ENCODE results near the gene UBLCP1. TPM values are rescaled to one million over a fixed set of nuclear protein-coding genes. Genes with fewer than 3 reads are reported as not detected.
A peak's percentile ranks its signal among the peaks of the same experiment; 100 is the strongest.
"Not testable (repeated sequence)": the region's sequence is repeated elsewhere in the genome, so short reads cannot be mapped to it uniquely, and the experiment has no call there.

Gene UBLCP1
- total RNA-seq, 2 experiments from 2014 or later = 21.4 to 31.0 TPM

GRCh38 chr5:159262472-159262858 lies 625 bp upstream of the UBLCP1 start:
- peaks cover 28% of the 10 kb centered on the region for H3K4me1 Mint-ChIP-seq
- peaks cover 39% of the 10 kb centered on the region for H3K36me3 Mint-ChIP-seq
- ATAC-seq = peak; percentile 27
- peak overlapping the region; percentile 96 for H3K4me3 Mint-ChIP-seq
- H3K27me3 Mint-ChIP-seq = peaks cover 5% of the 10 kb centered on the region
- peak overlapping the region; percentile 99 for H3K27ac Mint-ChIP-seq
- CTCF ChIA-PET = no interaction called here
- DNase-seq = no peak
- peaks cover 3% of the 10 kb centered on the region for H3K9me3 Mint-ChIP-seq (ENCODE audit: low read depth)

DNA sequence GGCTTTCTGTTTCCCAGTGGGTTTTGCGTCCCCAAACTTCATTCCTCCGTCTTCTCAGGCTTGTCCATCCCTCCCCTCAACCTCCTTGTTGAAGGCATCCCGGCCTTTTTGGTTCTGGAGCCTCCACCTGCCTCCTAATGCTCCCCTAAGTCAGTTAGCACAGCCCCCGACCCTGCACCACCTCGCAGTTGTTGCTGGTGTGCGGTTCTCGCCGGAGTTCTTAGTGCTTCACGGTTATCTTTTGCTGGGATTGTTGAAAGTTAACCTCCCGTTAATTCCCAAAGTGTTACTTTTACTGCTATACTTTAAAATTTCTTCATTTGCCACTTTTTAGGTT lies 447 bp downstream of the UBLCP1 start:
- Mint-ChIP-seq H3K27ac (peak overlapping the region; percentile 99), H3K4me3 (peak overlapping the region; percentile 96), H3K4me1 (peaks cover 33% of the 10 kb centered on the region), H3K9me3 (ENCODE audit: low read depth) (peaks cover 7% of the 10 kb centered on the region), H3K36me3 (peaks cover 45% of the 10 kb centered on the region), H3K27me3 (peaks cover 2% of the 10 kb centered on the region)
- DNase-seq (no peak), ATAC-seq (no peak)
- CTCF ChIA-PET = interaction anchor here (1.5 kb wide), 1 partner anchor 56 kb away, joined by 3 read pairs; no protein-coding TSS in a partner anchor

- ATAC-seq; H3K27me3 Mint-ChIP-seq; H3K4me3 Mint-ChIP-seq; H3K27ac Mint-ChIP-seq; DNase-seq; H3K9me3 Mint-ChIP-seq (ENCODE audit: low read depth); CTCF ChIA-PET: not testable (repeated sequence)
- Mint-ChIP-seq H3K4me1 (peaks cover 44% of the 10 kb centered on the region), H3K36me3 (peaks cover 58% of the 10 kb centered on the region)
Observed at GRCh38 chr5:159266764-159267163, 3.7 kb downstream of the UBLCP1 start.

GRCh38 chr5:159269723-159270122 lies 6.6 kb downstream of the UBLCP1 start:
- no peak overlapping the region for H3K27ac Mint-ChIP-seq
- H3K9me3 Mint-ChIP-seq (ENCODE audit: low read depth) = peaks cover 7% of the 10 kb centered on the region
- CTCF ChIA-PET = no interaction called here
- H3K36me3 Mint-ChIP-seq = peaks cover 57% of the 10 kb centered on the region
- ATAC-seq (no peak), DNase-seq (no peak)
- no peaks in the 10 kb centered on the region for H3K27me3 Mint-ChIP-seq
- H3K4me1 Mint-ChIP-seq = peaks cover 22% of the 10 kb centered on the region
- H3K4me3 Mint-ChIP-seq = no peak overlapping the region

DNA sequence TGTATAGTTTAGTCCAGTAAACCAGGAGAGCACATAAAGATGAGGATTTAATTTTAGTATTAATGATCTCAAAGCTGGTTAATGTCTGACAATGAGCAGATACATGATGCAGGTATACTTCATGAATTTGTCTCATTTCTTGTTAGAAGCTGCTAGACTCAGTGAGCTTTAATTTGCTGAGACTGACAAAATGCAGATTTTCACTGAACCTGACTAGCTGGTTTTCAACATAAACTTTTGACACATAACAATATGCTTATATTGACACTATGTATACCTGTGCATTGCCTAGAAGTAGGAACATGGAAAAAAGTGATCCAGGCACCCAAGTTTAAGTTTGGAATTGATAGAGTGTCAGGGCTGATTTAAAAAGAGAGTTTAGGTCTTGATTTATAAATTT lies 10.8 kb downstream of the UBLCP1 start:
- H3K4me1 Mint-ChIP-seq = peaks cover 20% of the 10 kb centered on the region
- peaks cover 36% of the 10 kb centered on the region for H3K36me3 Mint-ChIP-seq
- H3K9me3 Mint-ChIP-seq (ENCODE audit: low read depth) = no peaks in the 10 kb centered on the region
- no peak overlapping the region for H3K4me3 Mint-ChIP-seq
- DNase-seq (no peak), ATAC-seq (no peak)
- no peak overlapping the region for H3K27ac Mint-ChIP-seq
- CTCF ChIA-PET = interaction anchor here (1.9 kb wide), 1 partner anchor 117 kb away, joined by 7 read pairs; no protein-coding TSS in a partner anchor
- H3K27me3 Mint-ChIP-seq = no peaks in the 10 kb centered on the region

DNA sequence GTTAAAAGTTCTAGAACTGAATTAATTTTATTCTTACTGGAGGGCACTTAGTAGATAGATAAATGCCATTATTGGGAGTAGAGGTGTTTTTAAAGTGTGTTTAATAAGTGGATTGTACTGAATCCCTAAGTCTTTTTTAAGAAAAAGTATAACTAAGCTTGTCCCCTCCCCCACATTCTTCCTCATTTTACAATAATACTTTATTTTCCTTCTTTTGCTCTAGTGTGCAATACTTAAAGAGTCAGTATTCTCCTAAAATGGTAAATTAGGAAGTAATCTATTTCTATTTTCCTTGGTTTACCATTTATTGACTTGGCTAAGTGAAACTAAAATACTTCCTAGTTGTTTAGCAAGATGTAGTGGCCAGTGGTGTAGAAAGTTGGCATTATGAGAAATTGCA lies 11.6 kb downstream of the UBLCP1 start:
- Mint-ChIP-seq H3K4me3 (no peak overlapping the region), H3K27ac (peak overlapping the region; percentile 42), H3K9me3 (ENCODE audit: low read depth) (no peaks in the 10 kb centered on the region), H3K4me1 (peaks cover 14% of the 10 kb centered on the region), H3K36me3 (peaks cover 37% of the 10 kb centered on the region), H3K27me3 (no peaks in the 10 kb centered on the region)
- no peak for ATAC-seq
- CTCF ChIA-PET = interaction anchor here (0.9 to 1.9 kb wide), 3 partner anchors 12 to 118 kb away, joined by 3 to 7 read pairs (median 3); no protein-coding TSS in a partner anchor
- no peak for DNase-seq

GRCh38 chr5:159286420-159287035 lies 23.4 kb downstream of the UBLCP1 start:
- no peaks in the 10 kb centered on the region for H3K27me3 Mint-ChIP-seq
- no peaks in the 10 kb centered on the region for H3K4me1 Mint-ChIP-seq
- H3K9me3 Mint-ChIP-seq (ENCODE audit: low read depth) = no peaks in the 10 kb centered on the region
- H3K36me3 Mint-ChIP-seq = peaks cover 4% of the 10 kb centered on the region
- no peak overlapping the region for H3K4me3 Mint-ChIP-seq
- CTCF ChIA-PET = interaction anchor here (0.8 to 1.8 kb wide), 6 partner anchors 12 to 701 kb away, joined by 3 to 12 read pairs (median 5); no protein-coding TSS in a partner anchor
- DNase-seq (no peak), ATAC-seq (no peak)
- no peak overlapping the region for H3K27ac Mint-ChIP-seq

GRCh38 chr5:159290741-159291140 lies 27.7 kb downstream of the UBLCP1 start:
- Mint-ChIP-seq H3K4me1 (no peaks in the 10 kb centered on the region), H3K27ac (no peak overlapping the region), H3K9me3 (ENCODE audit: low read depth) (no peaks in the 10 kb centered on the region), H3K4me3 (no peak overlapping the region), H3K27me3 (no peaks in the 10 kb centered on the region), H3K36me3 (no peaks in the 10 kb centered on the region)
- no peak for ATAC-seq
- CTCF ChIA-PET = interaction anchor here (0.7 to 1.8 kb wide), 3 partner anchors 16 to 696 kb away, joined by 3 to 7 read pairs (median 3); no protein-coding TSS in a partner anchor
- no peak for DNase-seq

GRCh38 chr5:159294921-159295320 lies 31.8 kb downstream of the UBLCP1 start:
- ATAC-seq (no peak), DNase-seq (no peak)
- Mint-ChIP-seq H3K9me3 (ENCODE audit: low read depth) (peaks cover 12% of the 10 kb centered on the region), H3K27ac (no peak overlapping the region), H3K27me3 (peaks cover 7% of the 10 kb centered on the region), H3K36me3 (peaks cover 2% of the 10 kb centered on the region), H3K4me1 (no peaks in the 10 kb centered on the region), H3K4me3 (no peak overlapping the region)
- CTCF ChIA-PET = no interaction called here

DNA sequence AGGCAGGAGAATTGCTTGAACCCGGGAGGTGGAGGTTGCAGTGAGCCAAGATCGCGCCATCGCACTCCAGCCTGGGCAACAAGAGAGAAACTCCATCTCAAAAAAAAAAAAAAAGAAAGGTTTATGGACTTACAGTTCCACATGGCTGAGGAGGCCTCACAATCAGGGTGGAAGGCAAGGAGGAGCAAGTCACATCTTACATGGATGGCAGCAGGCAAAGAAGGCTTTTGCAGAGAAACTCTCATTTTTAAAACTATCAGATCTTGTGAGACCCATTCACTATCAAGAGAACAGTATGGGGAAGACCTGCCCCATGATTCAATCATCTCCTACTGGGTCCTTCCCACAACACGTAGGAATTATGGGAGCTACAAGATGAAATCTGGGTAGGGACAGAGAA lies 34.2 kb downstream of the UBLCP1 start:
- ATAC-seq, H3K27me3 Mint-ChIP-seq, CTCF ChIA-PET, H3K4me1 Mint-ChIP-seq, DNase-seq, H3K4me3 Mint-ChIP-seq, H3K36me3 Mint-ChIP-seq, H3K27ac Mint-ChIP-seq: not testable (repeated sequence)
- peaks cover 20% of the 10 kb centered on the region for H3K9me3 Mint-ChIP-seq (ENCODE audit: low read depth)

DNA sequence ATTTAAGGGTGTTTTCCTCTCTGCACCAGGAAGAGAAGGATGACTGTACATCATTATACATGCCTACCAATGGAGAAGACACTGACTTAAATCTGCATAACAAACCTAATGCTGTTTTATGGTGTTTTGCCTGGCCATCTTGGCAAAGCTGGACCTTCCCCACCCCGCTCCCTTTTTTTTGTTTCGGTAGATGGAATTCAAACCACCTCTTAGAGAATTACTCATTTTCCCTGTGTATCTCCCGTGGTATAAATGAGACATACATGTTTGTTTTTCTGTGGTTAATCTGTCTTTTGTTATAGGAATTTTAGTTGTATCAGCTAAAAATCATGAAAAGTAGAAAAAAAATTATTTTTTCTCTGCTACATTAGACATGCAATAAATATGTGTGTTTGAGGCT lies 38.4 kb downstream of the UBLCP1 start:
- CTCF ChIA-PET = no interaction called here
- H3K27me3 Mint-ChIP-seq = peaks cover 20% of the 10 kb centered on the region

DNA sequence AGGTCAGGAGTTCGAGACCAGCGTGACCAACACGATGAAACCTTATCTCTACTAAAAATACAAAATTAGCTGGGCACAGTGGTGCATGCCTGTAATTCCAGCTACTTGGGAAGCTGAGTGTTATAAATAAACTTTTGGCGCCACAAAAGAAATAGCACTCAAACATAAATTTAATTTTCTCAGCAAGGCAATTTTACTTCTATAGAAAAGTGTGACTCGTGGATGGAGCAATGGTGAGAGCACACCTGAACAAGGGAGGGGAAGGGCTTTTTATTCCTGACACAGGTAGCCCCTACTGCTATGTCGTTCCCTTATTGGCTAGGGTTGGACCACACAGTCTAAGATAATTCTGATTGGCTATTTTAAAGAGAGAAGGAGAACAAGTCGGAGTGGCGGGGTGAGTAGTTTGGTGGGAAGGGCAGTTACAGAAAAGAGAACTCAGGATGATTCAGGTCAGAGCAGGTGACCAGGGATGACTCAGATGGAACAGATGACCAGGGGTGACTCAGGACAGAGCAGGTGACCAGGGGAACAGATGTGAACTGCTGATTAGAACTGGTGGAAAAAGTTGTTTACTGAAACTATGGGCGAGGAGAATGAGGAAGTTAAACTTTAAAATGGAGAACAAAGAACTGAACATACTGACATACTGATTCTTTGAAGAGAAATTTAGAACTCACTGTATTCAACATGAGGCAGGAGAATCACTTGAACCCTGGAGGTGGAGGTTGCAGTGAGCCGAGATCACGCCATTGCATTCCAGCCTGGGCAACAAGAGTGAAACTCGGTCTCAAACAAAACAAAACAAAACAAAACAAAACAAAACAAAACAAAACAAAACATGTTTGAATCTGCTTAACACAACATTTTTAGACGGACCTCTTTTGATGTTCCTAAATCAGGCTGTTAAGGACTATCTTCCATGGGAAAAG lies 39.1 kb downstream of the UBLCP1 start:
- ATAC-seq = not testable (repeated sequence)
- H3K9me3 Mint-ChIP-seq (ENCODE audit: low read depth) = peaks cover 27% of the 10 kb centered on the region

More for the DNA sequence above, 38.4 kb downstream of the UBLCP1 start:
- no peak overlapping the region for H3K4me3 Mint-ChIP-seq
- H3K9me3 Mint-ChIP-seq (ENCODE audit: low read depth) = peaks cover 27% of the 10 kb centered on the region
- no peaks in the 10 kb centered on the region for H3K4me1 Mint-ChIP-seq
- DNase-seq (no peak), ATAC-seq (no peak)
- H3K27ac Mint-ChIP-seq = no peak overlapping the region
- H3K36me3 Mint-ChIP-seq = peaks cover 6% of the 10 kb centered on the region

GRCh38 chr5:159303286-159303685 lies 40.2 kb downstream of the UBLCP1 start:
- H3K36me3 Mint-ChIP-seq = peaks cover 4% of the 10 kb centered on the region
- DNase-seq (no peak), ATAC-seq (no peak)
- H3K4me1 Mint-ChIP-seq = no peaks in the 10 kb centered on the region
- CTCF ChIA-PET = interaction anchor here (0.9 kb wide), 1 partner anchor 14 kb away, joined by 4 read pairs; no protein-coding TSS in a partner anchor
- H3K27me3 Mint-ChIP-seq = peaks cover 31% of the 10 kb centered on the region
- peaks cover 22% of the 10 kb centered on the region for H3K9me3 Mint-ChIP-seq (ENCODE audit: low read depth)
- H3K27ac Mint-ChIP-seq = no peak overlapping the region
- H3K4me3 Mint-ChIP-seq = no peak overlapping the region

More for the DNA sequence above, 39.1 kb downstream of the UBLCP1 start:
- CTCF ChIA-PET, DNase-seq, H3K4me3 Mint-ChIP-seq, H3K27ac Mint-ChIP-seq, H3K4me1 Mint-ChIP-seq, H3K36me3 Mint-ChIP-seq: not testable (repeated sequence)
- H3K27me3 Mint-ChIP-seq = peaks cover 21% of the 10 kb centered on the region

All from activated CD8-positive, alpha-beta memory T cell treated with anti-CD3 and anti-CD28 coated beads, Interleukin-2, amount 10 ng/mL, durations not matched to agents 7 days and 5 days (primary cell).